ENCODE measurements around the gene CFAP53.

The CFAP53 gene

GRCh38 chr18:50287441-50288347 is 21.4 kb upstream of the CFAP53 start, which contains the start of gene CXXC1:
CXXC1 (minus strand) TSS chr18:50287692; CDS start chr18:50287589, 103 bp downstream.
- peak; percentile 97 for DNase-seq

GRCh38 chr18:50287028-50287440 is 20.7 kb upstream of the CFAP53 start:
- DNase-seq, result no peak

GRCh38 chr18:50286391-50287027 is 20.2 kb upstream of the CFAP53 start:
- DNase-seq, result peak; percentile 59

- no peak for DNase-seq
These were observed 19.5 kb upstream of the CFAP53 start for GRCh38 chr18:50285631-50286321.

GRCh38 chr18:50285071-50285470 is 18.8 kb upstream of the CFAP53 start:
- DNase-seq, result no peak

GRCh38 chr18:50284255-50284885 is 18.1 kb upstream of the CFAP53 start:
- no peak for DNase-seq

- DNase-seq, result no peak
These were observed 17.3 kb upstream of the CFAP53 start for GRCh38 chr18:50283469-50284209.

GRCh38 chr18:50282521-50283335 is 16.4 kb upstream of the CFAP53 start:
- no peak for DNase-seq

GRCh38 chr18:50281972-50282520 is 15.8 kb upstream of the CFAP53 start:
- DNase-seq, result no peak

- peak; percentile 97 for DNase-seq
These were observed 15.1 kb upstream of the CFAP53 start, which contains the start of gene MBD1 for GRCh38 chr18:50281295-50281971. MBD1 (minus strand) TSS chr18:50281523; CDS start chr18:50279992, 1,531 bp downstream.

GRCh38 chr18:50280707-50281294 is 14.5 kb upstream of the CFAP53 start:
- no peak for DNase-seq

- no peak for DNase-seq
These were observed 13.5 kb upstream of the CFAP53 start for GRCh38 chr18:50279752-50280151.

GRCh38 chr18:50277942-50278341 is 11.6 kb upstream of the CFAP53 start:
- no peak for DNase-seq

- no peak for DNase-seq
These were observed 10.2 kb upstream of the CFAP53 start for GRCh38 chr18:50276452-50276851.

- no peak for DNase-seq
These were observed 9.3 kb upstream of the CFAP53 start for GRCh38 chr18:50275503-50276036.

- no peak for DNase-seq
These were observed 8.6 kb upstream of the CFAP53 start for GRCh38 chr18:50274941-50275340.

GRCh38 chr18:50274044-50274442 is 7.7 kb upstream of the CFAP53 start:
- DNase-seq, result no peak

GRCh38 chr18:50273203-50274043 is 7.1 kb upstream of the CFAP53 start:
- no peak for DNase-seq

- DNase-seq, result no peak
These were observed 6.3 kb upstream of the CFAP53 start for GRCh38 chr18:50272568-50272967.

All from activated CD4-positive, alpha-beta T cell treated with anti-CD3 and anti-CD28 coated beads for 48 hours (primary cell).